Activated CD8-positive, alpha-beta memory T cell treated with anti-CD3 and anti-CD28 coated beads for 36 hours (primary cell): ENCODE results near the gene ATP11A. TPM values are rescaled to one million over a fixed set of nuclear protein-coding genes. Genes with fewer than 3 reads are reported as not detected.

Source experiments
- CTCF ChIA-PET: fragments of 350-600 bp; sonication (Branson Sonifier 250); formaldehyde crosslinking; loops from one replicate; lab custom pipeline; 2021; ENCODE audit warnings: antibody characterized with exemption; lab: Charles Lee
- POLR2A ChIA-PET: fragments of 350-600 bp; sonication (Branson Sonifier 250); formaldehyde crosslinking; loops from one replicate; lab custom pipeline; 2021; ENCODE audit warnings: antibody characterized with exemption; lab: Charles Lee
- total RNA-seq, 2 experiments: library from RNA; stranded (reverse); gene quantifications; one replicate each; pipeline ENCODE4 v1.2.3, GENCODE V29; 2021

ATP11A gene
- total RNA-seq, 2 experiments from 2014 or later: 35.9 to 40.1 TPM

DNA sequence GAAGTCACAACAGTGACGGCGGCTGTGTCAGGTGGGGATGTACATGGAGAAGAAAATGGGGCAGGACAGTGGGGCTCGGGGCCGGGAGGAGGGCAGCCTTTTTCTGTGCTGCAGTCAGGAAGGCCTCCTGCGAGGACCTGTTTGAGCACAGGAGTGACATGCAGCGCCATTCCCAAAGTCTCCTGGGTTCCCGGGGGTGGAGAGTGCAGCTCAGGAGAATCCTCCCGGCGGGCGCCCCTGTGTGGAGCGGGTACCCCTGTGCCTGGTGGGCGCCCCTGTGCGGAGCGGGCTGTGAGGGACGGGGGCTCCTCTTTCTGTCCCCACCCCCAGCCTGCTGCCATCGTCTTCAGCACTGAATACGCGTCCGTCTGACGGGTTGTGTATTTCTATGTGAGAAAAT is 62.4 kb downstream of the ATP11A start:
- CTCF ChIA-PET: no interaction called here
- POLR2A ChIA-PET: no interaction called here

DNA sequence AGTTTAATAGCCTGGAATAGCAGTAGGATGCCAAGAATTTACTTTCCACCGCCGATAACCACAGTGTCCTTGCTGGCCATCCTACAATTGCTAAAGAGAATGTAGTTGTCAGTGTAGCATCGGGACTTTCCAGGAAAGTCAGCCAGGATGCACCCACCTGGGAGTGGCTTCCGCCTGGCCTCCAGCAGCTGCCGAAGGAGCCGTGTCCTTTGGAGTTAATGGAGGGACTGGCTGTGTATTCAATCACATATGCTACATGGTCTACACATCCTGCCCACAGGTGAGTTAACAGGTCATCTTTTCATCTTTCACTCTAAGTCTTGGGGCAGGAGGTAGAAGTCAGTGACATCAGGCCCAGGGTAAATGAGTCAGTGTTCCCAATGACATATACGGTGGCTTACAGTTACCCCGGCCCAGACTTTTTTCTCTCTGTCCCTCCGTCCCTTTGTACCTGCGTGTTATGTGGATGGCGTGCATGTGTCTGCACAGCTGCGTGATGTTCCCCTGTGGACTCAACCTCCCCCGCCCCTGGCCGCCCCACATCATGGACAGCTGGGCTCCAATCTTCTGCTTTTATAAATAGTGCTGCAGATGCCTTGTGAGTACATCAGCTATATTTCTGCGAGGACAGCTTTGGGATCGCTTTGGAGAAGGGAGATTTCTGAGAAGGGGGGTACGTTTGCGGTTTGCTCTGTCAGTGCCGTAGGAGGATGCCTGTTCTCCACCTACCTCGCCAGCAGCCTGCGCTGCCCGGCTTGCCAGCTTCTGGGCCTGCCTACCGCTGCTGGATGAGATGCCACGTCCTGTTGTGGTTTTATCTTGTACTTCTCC is 63.1 kb downstream of the ATP11A start:
- POLR2A ChIA-PET: no interaction called here
- CTCF ChIA-PET: no interaction called here

- ChIA-PET POLR2A (no interaction called here), CTCF (no interaction called here)
These were observed 64.0 kb downstream of the ATP11A start for GRCh38 chr13:112753833-112754232.

DNA sequence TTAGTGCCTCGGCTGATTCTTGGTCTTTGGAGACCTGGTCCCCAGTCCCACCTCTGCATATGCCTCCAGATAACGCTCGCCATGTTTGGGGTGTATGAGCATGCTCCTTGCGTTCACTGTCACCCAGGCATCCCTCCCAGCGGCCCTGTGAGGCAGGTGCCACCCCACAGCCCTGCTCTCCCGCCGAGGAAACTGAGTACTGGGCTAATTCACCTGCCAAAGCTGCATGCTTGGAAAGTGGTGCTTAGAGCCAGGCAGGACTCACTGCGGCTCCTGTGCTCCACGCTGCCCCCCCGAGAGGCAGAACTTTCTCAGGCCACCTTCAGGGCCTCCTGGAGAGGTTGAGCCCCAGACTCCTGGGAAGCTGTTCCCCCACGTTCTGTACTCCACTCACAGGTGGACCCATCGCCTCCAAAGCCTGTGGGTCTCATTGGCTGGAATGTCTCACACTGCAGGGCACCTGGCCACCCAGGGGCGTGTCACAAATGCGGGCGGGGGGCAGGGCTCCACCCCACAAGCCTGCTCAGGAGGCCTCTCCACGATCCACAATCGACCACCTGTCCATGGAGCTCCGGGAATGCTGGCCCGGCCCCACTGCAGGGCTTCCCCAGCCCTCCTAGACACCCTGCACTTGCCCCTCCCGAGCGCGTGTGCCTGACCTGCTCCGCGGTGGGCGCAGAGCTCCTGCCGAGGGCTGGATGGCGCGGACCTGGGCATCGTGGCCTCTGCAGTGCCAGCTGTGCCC is 64.6 kb downstream of the ATP11A start:
- CTCF ChIA-PET: no interaction called here
- POLR2A ChIA-PET: no interaction called here

GRCh38 chr13:112755331-112755730 is 65.5 kb downstream of the ATP11A start:
- POLR2A ChIA-PET: no interaction called here
- CTCF ChIA-PET: no interaction called here

DNA sequence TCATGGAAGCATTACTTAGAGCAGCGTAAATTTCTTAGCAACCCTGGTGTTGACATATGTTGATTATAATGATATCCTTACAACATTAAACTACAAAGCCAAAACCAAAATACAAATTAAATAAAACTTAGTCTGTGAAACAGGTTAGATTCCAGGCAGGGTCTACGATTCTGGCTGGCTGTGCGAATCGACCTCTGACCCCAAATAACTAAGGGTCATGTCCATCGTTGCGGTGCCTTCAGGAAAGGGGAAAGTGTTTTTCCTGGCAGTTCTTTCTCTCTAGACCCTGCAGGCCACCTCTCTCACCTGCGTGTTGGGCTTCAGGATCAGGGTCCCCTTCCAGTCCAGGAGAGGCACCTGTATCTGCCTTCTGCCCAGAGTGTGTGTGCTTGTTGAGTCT is 66.2 kb downstream of the ATP11A start:
- ChIA-PET POLR2A (no interaction called here), CTCF (no interaction called here)

- CTCF ChIA-PET: no interaction called here
These were observed 66.7 kb downstream of the ATP11A start for GRCh38 chr13:112756511-112756966.

GRCh38 chr13:112756967-112757758 is 67.3 kb downstream of the ATP11A start:
- ChIA-PET CTCF (no interaction called here), POLR2A (no interaction called here)

More at GRCh38 chr13:112756511-112756966, 66.7 kb downstream of the ATP11A start:
- POLR2A ChIA-PET: no interaction called here

- ChIA-PET POLR2A (no interaction called here), CTCF (no interaction called here)
These were observed 67.9 kb downstream of the ATP11A start for GRCh38 chr13:112757759-112758086.

DNA sequence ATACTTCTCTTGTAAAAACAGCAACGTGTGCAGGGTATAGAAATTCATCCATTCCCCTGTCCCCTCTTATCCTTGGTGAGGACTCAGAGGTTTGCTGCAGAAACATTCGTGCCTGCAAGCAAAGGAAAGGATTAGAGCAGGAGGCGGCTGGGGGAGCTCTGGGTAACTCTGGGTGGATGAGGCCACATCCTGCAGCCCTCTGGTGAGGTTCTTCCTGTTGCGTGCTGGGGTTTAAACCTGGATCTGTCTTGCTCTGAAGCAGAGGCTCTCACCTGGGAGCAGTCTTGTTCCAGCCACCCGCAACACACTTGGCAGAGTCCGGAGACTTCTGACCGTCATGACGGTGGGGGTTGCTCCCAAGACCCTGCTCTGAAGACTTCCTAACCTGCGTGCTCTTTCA is 69.2 kb downstream of the ATP11A start:
- POLR2A ChIA-PET: no interaction called here
- CTCF ChIA-PET: no interaction called here

GRCh38 chr13:112759827-112760226 is 70.0 kb downstream of the ATP11A start:
- CTCF ChIA-PET: no interaction called here
- POLR2A ChIA-PET: interaction anchor here (0.5 kb wide), 1 partner anchor 43 kb away, joined by 4 read pairs; no protein-coding TSS in a partner anchor

DNA sequence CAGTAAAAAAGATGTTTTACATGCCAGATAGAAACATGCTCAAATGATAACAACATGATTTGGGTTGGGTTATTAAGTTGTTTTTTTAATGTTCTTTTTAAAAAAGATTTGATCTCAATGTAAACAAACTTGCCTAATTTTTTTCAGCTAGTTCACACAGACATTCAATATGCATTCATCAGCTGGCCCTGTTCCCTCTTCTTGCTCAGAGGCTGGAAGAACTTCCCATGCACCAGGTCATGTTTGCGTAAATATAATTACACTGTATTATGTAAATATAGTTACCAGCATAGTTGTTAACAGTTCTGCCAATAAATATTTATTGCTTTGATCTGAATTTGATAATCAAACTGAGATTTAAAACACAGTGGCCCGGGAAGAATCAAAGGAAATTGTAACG is 70.6 kb downstream of the ATP11A start:
- ChIA-PET CTCF (no interaction called here), POLR2A (interaction anchor here (0.5 kb wide), 1 partner anchor 42 kb away, joined by 4 read pairs; no protein-coding TSS in a partner anchor)

DNA sequence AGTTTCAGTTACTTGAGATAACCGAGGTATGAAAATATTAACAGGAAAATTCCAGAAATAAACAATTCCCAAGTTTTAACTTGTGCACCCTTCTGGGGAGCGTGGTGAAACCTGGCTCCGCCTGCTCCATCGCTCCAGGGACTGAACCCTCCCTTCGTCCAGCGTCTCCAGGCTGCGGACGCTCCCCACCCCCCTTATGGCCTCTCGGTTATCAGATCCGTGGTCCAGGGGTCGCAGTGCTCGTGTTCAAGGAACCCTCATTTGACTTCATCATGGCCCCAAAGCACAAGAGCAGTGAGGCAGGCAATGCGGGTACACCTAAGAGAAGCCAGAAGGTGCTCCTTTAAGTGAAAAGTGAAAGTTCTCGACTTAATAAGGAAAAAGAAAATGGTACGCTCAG is 71.1 kb downstream of the ATP11A start:
- ChIA-PET CTCF (no interaction called here), POLR2A (no interaction called here)

DNA sequence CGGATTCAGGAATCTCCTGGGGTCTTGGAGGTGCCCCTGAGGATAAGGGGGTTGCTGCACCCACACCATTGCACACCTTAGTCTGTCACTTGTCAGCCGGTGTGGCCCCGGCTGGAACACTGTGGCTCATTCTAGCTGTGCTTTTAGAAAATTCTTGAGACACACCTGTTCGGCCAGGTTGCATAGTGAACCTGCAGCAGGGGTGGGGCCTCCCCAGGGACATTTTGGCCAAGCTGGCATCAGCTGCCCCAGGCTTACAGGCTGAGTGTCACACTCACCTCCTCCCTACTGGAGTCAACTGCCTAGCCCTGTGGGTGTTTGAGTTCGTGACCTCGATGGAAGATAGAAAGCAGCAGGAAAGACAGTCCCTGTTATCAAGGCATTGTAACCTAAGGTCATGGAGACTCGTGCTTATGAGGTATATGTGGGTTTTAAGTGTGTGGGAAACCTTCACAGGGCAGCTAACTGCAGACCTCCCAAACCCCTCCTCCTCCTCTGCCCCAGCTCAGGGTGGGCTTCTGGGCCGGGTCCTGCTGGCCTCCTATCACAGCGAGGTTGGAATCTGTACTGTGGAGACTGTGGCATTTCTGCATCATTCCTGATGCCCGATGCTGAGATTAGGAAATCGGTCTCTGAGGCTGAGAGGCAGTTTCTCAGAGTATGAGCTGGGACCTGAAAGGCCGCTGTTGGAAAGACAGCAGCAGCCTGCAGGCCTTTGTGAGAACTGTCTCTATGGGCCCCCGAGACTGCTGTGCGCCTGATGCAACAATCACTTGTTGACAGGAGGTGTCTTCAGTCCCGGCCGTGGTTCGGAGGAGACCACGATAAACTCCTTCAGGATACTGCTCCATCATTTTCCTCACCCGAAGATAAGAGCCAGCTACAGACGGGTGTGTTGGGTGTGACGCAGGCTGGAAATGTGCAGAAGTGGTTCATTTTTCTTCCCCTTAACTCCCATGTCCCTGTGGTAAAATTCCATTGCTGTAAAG is 72.2 kb downstream of the ATP11A start:
- ChIA-PET CTCF (no interaction called here), POLR2A (no interaction called here)

- ChIA-PET CTCF (no interaction called here), POLR2A (no interaction called here)
These were observed 72.8 kb downstream of the ATP11A start for GRCh38 chr13:112762690-112763080.

GRCh38 chr13:112764028-112764427 is 74.2 kb downstream of the ATP11A start:
- ChIA-PET POLR2A (no interaction called here), CTCF (no interaction called here)

DNA sequence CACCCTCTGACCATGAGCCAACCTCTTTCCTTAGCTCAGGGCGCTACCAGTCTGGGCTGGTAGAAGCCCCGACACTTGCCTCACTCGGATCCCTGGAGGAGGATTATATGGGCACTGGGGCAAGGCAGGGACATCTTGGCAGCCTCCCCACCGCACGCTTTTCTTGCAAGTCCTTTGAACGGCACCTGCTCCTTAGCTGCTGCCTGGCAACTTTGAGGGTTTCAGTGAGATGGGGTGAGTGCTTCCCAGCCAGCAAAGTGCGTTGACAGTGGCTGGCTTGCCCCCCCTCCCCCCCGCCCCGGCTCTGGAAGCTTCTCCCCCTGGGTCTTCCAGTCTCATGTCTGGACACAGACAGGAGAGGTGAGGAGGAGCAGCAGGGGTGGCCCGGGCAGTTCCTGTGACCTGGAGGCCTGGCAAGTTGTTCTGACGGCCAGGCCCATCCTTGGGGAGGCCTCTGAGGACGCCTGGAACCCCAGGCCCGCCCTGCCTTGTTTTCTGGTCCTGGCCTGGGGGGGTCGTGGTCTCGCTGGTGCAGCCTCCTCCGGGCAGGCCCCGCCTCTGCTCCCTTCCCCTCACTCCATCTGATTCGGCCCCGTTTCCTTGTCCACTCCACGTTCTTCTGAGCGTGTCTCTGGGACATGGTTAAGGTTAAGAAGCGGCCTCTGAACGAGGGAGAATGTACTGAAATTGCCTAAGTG is 75.2 kb downstream of the ATP11A start:
- POLR2A ChIA-PET: no interaction called here
- CTCF ChIA-PET: no interaction called here

DNA sequence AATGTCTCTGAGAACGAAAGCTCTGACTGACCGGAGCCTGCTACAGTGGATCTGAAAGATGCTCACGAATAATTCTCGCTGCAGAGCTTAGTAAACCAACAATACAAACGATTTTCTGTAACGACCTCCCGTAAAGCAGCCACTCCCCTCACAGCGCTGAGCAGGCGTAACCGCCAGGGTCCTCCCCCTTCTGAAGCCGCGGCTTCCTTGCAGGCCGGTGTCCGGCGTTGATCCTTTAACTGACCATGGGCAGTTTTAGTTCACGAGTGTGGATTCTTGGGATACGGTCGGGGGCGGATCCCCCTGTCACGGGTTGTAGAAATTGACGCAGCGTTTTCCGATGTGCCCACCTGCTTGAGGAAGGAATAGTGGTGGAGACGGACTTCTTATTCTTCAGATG is 75.9 kb downstream of the ATP11A start:
- ChIA-PET POLR2A (no interaction called here), CTCF (no interaction called here)
